ENCODE data around the gene TNNC2.

- TF ChIP-seq CTCF (IDR thresholded peaks at IDR 0.05) (no peak), EZH2 (IDR thresholded peaks at IDR 0.05; ENCODE audit: borderline replicate concordance, insufficient read depth, low read depth, low read length, poor library complexity, severe bottlenecking) (no peak)
These were observed 46.4 kb upstream of the TNNC2 start for GRCh38 chr20:45873409-45874103.

All from B cell (primary cell).